HG03571 (cell line): ENCODE measurements around the gene PSMG3.
"Not testable (repeated sequence)": the region's sequence is repeated elsewhere in the genome, so short reads cannot be mapped to it uniquely, and the experiment has no call there.

Experiments
- ATAC-seq: cut with Tn5 transposase; IDR thresholded peaks from one replicate; pipeline ENCODE4 v1.9.1; 2021; ENCODE audit not compliant: unreplicated experiment

The PSMG3 gene

GRCh38 chr7:1536455-1536742, 33.4 kb downstream of the PSMG3 start:
- ATAC-seq, result no peak

- no peak for ATAC-seq
Observed at GRCh38 chr7:1535701-1536454, 34.0 kb downstream of the PSMG3 start.

GRCh38 chr7:1535100-1535458, 34.8 kb downstream of the PSMG3 start:
- ATAC-seq, result no peak

GRCh38 chr7:1534330-1535099, 35.3 kb downstream of the PSMG3 start:
- ATAC-seq, result no peak

- no peak for ATAC-seq
Observed at GRCh38 chr7:1533547-1534329, 36.1 kb downstream of the PSMG3 start.

GRCh38 chr7:1533255-1533546, 36.6 kb downstream of the PSMG3 start:
- ATAC-seq, result no peak

- no peak for ATAC-seq
Observed at GRCh38 chr7:1532456-1533254, 37.2 kb downstream of the PSMG3 start.

- ATAC-seq, result no peak
Observed at GRCh38 chr7:1531979-1532455, 37.8 kb downstream of the PSMG3 start.

GRCh38 chr7:1531263-1531978, 38.4 kb downstream of the PSMG3 start:
- no peak for ATAC-seq

GRCh38 chr7:1530946-1531262, 38.9 kb downstream of the PSMG3 start:
- peak; percentile 16 for ATAC-seq

GRCh38 chr7:1529383-1530116, 40.3 kb downstream of the PSMG3 start:
- ATAC-seq, result no peak

- no peak for ATAC-seq
Observed at GRCh38 chr7:1526271-1526754, 43.5 kb downstream of the PSMG3 start.

GRCh38 chr7:1525409-1525808, 44.4 kb downstream of the PSMG3 start:
- ATAC-seq, result no peak

GRCh38 chr7:1523844-1524243, 46.0 kb downstream of the PSMG3 start:
- ATAC-seq, result no peak

- no peak for ATAC-seq
Observed at GRCh38 chr7:1523208-1523607, 46.6 kb downstream of the PSMG3 start.

GRCh38 chr7:1521456-1521855, 48.4 kb downstream of the PSMG3 start:
- no peak for ATAC-seq

- ATAC-seq, result no peak
Observed at GRCh38 chr7:1520539-1521234, 49.1 kb downstream of the PSMG3 start.

GRCh38 chr7:1519322-1519922, 50.4 kb downstream of the PSMG3 start:
- not testable (repeated sequence) for ATAC-seq
